NB4 (cell line): ENCODE data around the gene FAM32A.

Source experiments
- DNase-seq: peaks from one replicate; pipeline ENCODE4 v3.0.0; 2010; ENCODE audit warnings: low read depth
- H3K4me3 ChIP-seq: one replicate; pipeline ENCODE4 v1.5.1; 2011; ENCODE audit warnings: mild to moderate bottlenecking, low read depth, low read length, moderate library complexity
- CTCF ChIP-seq: IDR thresholded peaks from one replicate; pipeline ENCODE4 v1.5.1; 2012; ENCODE audit warnings: low read depth, low read length
- MAX ChIP-seq: IDR thresholded peaks from 2 replicates; pipeline ENCODE4 v1.6.1; 2011; ENCODE audit warnings: low read depth, low read length
- MYC ChIP-seq: IDR thresholded peaks from 2 replicates; pipeline ENCODE4 v1.6.1; 2011; ENCODE audit warnings: low read depth, low read length
- POLR2A ChIP-seq: IDR thresholded peaks from 2 replicates; pipeline ENCODE4 v1.6.1; 2011; ENCODE audit warnings: mild to moderate bottlenecking; ENCODE audit not compliant: insufficient read length; ENCODE audit errors: extremely low read depth

FAM32A gene

GRCh38 chr19:16154557-16154956 lies 30.7 kb upstream of the FAM32A start:
- no peak for TF ChIP-seq POLR2A
- TF ChIP-seq CTCF, result no peak
- TF ChIP-seq MAX, result no peak
- TF ChIP-seq MYC, result no peak
- DNase-seq, result no peak
- no peak overlapping the region for H3K4me3 ChIP-seq

- TF ChIP-seq MAX (no peak), CTCF (no peak), MYC (no peak), POLR2A (no peak)
- DNase-seq, result no peak
- no peak overlapping the region for H3K4me3 ChIP-seq
Observed at GRCh38 chr19:16155128-16155527, 30.1 kb upstream of the FAM32A start.

GRCh38 chr19:16156904-16157303 lies 28.3 kb upstream of the FAM32A start:
- DNase-seq, result no peak
- TF ChIP-seq MAX (no peak), CTCF (no peak), POLR2A (no peak), MYC (no peak)
- no peak overlapping the region for H3K4me3 ChIP-seq

GRCh38 chr19:16157601-16158000 lies 27.6 kb upstream of the FAM32A start:
- TF ChIP-seq MYC (no peak), CTCF (no peak), MAX (no peak), POLR2A (no peak)
- no peak for DNase-seq
- no peak overlapping the region for H3K4me3 ChIP-seq

GRCh38 chr19:16159655-16160054 lies 25.6 kb upstream of the FAM32A start:
- H3K4me3 ChIP-seq, result no peak overlapping the region
- DNase-seq, result no peak
- TF ChIP-seq MAX (no peak), MYC (no peak), POLR2A (no peak), CTCF (no peak)
